WTC11 (cell line): Measurements from ENCODE around the gene GPRC5C.

Source experiments
- ATF1 ChIP-seq: sonication (generic); formaldehyde crosslinking; IDR thresholded peaks from 2 replicates; pipeline ENCODE4 v1.8.1; 2023; ENCODE audit warnings: mild to moderate bottlenecking, moderate library complexity, missing genetic modification reagents
- CTCF ChIP-seq: fragments of 200-600 bp; IDR thresholded peaks from 2 replicates; pipeline ENCODE4 v1.8.0; 2022; ENCODE audit warnings: antibody characterized with exemption
- ESRRA ChIP-seq: sonication (generic); formaldehyde crosslinking; IDR thresholded peaks from 2 replicates; pipeline ENCODE4 v1.8.1; 2022; ENCODE audit warnings: mild to moderate bottlenecking, missing genetic modification reagents, borderline replicate concordance
- MAX ChIP-seq: sonication (generic); formaldehyde crosslinking; IDR thresholded peaks from 2 replicates; pipeline ENCODE4 v1.8.0; 2022; ENCODE audit warnings: mild to moderate bottlenecking, missing genetic modification reagents
- MYBL2 ChIP-seq: sonication (generic); formaldehyde crosslinking; IDR thresholded peaks from 2 replicates; pipeline ENCODE4 v1.8.1; 2023; ENCODE audit warnings: mild to moderate bottlenecking, moderate library complexity, missing genetic modification reagents
- NFATC4 ChIP-seq: fragments of 250-450 bp; sonication (Bioruptor Pico); IDR thresholded peaks from 2 replicates; pipeline ENCODE4 v1.9.0; 2021; ENCODE audit warnings: mild to moderate bottlenecking
- NFE2L1 ChIP-seq: sonication (generic); formaldehyde crosslinking; IDR thresholded peaks from 2 replicates; pipeline ENCODE4 v1.8.1; 2023; ENCODE audit warnings: missing genetic modification reagents
- ZBTB21 ChIP-seq: sonication (generic); formaldehyde crosslinking; IDR thresholded peaks from 2 replicates; pipeline ENCODE4 v1.8.1; 2023; ENCODE audit warnings: mild to moderate bottlenecking, missing genetic modification reagents, borderline replicate concordance

- TF ChIP-seq MYBL2 (CRISPR knock-in tag): no peak
- TF ChIP-seq MAX (CRISPR knock-in tag): no peak
- no peak for TF ChIP-seq CTCF
- TF ChIP-seq ATF1 (CRISPR knock-in tag): no peak
- no peak for TF ChIP-seq NFE2L1
- no peak for TF ChIP-seq ZBTB21 (CRISPR knock-in tag)
- no peak for TF ChIP-seq ESRRA (CRISPR knock-in tag)
- TF ChIP-seq NFATC4 (CRISPR knock-in tag): no peak
Observed at GRCh38 chr17:74485022-74485743, 53.3 kb downstream of the GPRC5C start.
